ENCODE measurements around the gene PFDN2.
A peak's percentile ranks its signal among the peaks of the same experiment; 100 is the strongest.

PFDN2 gene, protein sequence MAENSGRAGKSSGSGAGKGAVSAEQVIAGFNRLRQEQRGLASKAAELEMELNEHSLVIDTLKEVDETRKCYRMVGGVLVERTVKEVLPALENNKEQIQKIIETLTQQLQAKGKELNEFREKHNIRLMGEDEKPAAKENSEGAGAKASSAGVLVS

DNA sequence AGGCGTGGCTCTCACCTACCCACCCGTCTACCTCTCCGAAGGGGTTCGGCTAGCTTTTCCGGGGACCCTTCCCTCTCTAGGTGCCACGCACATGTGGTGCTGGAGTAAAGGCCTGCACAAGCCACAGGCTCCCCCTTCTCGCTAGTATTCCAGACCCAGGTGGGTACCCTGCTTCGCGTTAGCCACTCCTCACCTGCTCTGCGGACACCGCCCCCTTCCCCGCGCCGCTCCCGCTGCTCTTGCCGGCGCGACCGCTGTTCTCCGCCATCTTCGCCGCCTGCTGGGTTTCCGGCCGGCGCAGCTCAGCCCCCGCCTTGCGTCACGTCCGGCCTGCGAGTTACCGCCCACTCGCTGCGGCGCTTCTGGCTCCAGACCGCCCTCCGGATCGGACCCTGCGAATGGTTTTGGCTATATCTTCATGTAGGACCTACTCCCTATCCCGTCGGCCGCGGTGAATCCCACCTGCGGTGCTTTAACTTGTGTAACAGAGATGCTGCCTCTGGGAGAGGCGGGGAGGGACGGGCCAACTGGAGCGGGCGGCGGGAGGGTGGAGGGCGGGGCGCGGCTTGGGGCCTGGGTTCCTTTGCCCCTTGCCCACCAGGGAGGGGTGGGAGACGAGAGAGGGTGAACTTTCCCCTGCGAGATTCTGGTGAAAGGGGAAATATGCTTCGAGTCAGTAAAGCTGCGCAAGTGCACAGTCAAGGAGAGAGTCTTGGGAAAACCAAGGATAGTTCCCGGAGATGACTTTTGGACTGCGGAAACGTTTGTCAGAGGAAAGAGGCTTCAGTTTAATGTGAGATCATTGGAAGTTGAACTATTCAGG, at the start of gene PFDN2, which contains the start of gene NIT1:
TSS of gene PFDN2 (minus strand) at position 279 of the 823 bp plus-strand sequence. CDS start at position 268, 11 bp downstream.
TSS of gene NIT1 (plus strand) at position 347 of the 823 bp plus-strand sequence. CDS start at position 419, 72 bp downstream.
- DNase-seq (ENCODE audit: low spot score), result peak; percentile 84

DNA sequence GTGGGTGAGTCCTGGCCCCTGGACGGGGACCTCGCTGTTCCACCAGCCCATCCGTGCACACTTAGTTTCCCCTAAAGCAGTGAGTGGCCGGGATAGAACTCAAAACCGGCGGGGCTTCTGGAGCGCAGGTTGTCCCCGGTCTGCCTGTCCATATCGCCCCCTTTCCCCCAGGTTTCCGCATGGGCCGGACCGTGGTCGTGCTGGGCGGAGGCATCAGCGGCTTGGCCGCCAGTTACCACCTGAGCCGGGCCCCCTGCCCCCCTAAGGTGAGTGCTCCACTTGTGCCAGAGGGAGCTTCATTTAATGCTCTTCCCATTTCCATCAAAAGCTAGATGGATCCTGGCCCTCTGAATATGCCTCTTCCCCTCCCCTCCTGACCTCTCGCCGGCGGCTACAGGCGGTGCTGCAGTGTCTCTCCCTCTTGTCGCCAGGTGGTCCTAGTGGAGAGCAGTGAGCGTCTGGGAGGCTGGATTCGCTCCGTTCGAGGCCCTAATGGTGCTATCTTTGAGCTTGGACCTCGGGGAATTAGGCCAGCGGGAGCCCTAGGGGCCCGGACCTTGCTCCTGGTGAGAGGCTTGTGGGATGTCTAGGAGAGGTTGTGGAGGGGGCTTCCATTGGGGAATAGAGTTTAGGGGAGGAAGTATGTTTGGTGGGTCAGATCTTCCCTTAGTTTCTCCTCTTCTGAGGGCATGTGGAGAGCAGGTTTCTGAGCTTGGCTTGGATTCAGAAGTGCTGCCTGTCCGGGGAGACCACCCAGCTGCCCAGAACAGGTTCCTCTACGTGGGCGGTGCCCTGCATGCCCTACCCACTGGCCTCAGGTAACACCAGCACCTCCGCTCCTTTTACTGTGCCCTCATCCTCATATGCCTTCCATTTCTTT, 49.1 kb upstream of the PFDN2 start:
- DNase-seq (ENCODE audit: low spot score), result peak; percentile 48

DNA sequence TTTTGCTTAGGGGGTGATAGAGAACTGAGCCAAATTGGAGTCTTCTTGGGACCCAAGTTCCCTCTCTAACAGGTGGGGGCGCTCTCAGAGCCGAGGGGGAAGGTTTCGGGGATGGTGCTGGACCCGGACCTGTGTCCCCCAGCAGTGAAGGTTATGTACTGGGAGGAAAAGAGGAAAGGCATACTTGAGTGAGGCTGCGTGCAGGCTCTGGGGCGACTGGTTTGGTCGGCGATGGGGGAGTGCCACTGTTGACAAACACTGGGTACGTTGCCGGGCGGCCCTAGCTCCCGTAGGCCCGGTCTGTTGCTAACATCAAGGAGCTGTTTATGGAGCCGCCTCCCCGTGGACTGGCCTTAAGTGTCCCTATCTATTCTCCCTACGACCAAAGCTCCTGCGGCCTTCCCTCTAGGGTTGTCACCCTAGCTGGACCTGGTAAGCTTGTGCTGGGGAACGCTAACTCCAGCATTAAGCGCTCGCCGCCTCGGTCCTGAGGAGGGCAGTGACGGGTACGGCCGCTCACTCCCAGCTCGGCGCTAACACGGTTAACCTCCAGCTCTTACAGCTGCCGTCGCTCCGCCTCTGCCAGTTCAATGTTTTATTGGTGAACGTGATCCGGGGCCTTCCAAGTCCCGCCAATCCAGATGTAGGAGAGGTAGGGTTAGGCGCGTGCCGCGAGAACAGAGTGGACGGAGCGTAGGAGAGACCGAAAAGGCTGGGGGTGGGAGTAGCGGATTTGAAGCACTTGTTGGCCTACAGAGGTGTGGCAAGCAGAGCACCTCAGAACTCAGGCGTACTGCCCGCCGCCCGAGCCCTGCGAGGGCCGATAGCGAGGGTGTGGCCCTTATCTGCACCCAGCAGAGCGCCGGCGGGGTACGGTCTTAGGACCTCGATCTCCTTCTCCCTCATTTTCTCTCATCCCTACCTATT, 48.2 kb upstream of the PFDN2 start, which contains the start of gene PPOX:
TSS of gene PPOX (plus strand) at position 685 of the 927 bp plus-strand sequence. CDS start 422 bp downstream, outside the sequence.
- peak; percentile 98 for DNase-seq (ENCODE audit: low spot score)

DNA sequence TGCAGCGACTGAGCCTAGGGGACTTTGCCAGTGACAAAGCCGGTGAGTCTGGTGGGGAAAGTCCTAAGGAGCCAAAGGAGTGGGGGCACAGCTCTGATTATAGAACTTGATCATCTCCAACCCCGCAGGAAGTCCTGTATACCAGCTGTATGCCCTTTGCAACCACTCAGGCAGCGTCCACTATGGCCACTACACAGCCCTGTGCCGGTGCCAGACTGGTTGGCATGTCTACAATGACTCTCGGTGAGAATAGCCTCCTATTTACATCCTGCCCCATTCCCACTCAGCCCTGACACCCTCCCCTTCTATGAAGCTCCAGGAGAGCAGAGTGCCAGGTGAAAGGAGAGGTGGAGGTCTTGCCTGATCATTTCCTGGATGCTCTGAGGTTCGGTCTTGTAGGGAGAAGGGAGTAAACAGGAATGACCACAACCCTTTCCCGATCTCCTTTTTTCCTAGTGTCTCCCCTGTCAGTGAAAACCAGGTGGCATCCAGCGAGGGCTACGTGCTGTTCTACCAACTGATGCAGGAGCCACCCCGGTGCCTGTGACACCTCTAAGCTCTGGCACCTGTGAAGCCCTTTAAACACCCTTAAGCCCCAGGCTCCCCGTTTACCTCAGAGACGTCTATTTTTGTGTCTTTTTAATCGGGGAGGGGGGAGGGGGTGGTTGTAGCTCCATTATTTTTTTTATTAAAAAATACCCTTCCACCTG, 47.2 kb upstream of the PFDN2 start:
- DNase-seq (ENCODE audit: low spot score), result no peak

DNA sequence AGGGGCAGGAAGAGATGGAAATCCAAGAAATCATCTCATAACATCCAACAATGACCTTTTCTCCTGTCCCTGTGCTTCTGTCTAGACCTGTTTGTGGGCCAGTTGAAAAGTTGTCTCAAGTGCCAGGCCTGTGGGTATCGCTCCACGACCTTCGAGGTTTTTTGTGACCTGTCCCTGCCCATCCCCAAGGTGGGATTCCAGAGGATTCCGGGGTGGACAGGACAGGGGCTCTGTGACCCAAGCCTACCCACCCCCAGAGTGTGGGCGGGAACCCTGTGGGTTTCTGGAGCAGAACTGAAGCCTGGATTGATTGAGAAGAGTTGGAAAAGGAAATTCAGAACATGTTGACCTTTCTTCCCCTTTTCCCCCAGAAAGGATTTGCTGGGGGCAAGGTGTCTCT, 46.0 kb upstream of the PFDN2 start:
- DNase-seq (ENCODE audit: low spot score), result no peak

DNA sequence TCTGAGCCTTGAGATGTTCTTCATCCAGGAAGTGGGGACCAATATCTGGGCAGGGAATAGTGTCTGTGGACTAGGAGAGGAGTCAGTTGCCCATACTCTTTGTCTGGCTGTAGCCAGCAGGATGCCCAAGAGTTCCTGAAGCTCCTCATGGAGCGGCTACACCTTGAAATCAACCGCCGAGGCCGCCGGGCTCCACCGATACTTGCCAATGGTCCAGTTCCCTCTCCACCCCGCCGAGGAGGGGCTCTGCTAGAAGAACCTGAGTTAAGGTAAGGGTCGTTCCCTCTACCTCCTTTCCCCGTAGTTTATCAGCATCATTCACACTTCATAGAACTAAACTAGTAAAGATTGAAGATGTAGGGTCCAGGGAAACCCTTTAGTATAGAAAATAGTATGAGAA, 45.0 kb upstream of the PFDN2 start:
- DNase-seq (ENCODE audit: low spot score), result no peak

DNA sequence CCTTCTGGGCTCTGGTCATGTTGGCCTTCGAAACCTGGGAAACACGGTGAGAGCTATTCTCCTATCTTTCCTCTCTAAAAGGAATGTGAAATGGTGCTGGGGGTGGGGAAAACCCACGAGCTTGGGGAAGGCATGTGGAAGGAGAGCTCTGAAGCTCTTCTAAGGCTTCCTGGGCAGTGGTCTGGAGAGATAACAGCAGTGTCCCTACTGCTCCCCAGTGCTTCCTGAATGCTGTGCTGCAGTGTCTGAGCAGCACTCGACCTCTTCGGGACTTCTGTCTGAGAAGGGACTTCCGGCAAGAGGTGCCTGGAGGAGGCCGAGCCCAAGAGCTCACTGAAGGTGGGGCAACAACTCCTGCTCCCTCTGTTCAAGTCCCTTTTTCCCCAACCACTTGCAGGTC, 44.2 kb upstream of the PFDN2 start:
- DNase-seq (ENCODE audit: low spot score), result no peak

DNA sequence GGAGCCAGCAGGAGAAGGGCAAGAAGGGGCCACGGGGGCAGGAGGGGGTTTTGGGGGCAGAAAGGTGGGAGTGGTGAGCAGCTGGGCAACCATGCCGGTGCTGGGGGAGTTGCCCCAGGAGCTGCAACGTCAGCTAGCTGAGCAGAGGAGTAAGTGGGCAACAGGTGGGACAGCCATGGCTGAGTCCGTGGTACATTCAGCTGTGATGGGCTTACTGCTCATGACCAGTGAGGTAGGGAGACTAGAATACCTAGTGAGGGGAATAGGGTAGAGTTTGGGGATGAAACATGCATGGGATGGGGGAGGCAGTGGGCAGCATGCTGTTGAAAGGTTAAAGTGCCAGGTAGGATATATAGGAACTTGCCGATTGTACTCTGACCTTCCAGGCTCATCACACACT, 43.8 kb upstream of the PFDN2 start:
- no peak for DNase-seq (ENCODE audit: low spot score)

DNA sequence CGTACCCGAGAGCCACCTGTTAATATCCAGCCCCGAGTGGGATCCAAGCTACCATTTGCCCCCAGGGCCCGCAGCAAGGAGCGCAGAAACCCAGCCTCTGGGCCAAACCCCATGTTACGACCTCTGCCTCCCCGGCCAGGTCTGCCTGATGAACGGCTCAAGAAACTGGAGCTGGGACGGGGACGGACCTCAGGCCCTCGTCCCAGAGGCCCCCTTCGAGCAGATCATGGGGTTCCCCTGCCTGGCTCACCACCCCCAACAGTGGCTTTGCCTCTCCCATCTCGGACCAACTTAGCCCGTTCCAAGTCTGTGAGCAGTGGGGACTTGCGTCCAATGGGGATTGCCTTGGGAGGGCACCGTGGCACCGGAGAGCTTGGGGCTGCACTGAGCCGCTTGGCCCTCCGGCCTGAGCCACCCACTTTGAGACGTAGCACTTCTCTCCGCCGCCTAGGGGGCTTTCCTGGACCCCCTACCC, 42.9 kb upstream of the PFDN2 start:
- no peak for DNase-seq (ENCODE audit: low spot score)

DNA sequence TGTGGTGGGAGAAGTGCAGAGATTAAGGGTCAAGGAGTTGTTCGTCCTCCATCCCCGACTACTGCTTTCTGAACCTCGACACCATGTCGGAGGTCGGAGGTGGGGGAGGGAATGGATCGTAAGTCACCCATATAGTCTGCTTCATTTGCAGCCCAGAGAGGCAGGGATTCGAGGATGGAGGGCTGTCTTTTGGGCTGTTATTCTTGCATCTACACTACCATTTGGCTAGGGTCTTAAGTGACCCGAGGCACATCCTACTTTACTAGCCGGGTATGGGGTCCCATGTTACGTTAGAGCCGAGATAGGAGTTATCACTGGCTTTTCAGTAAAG, 42.0 kb upstream of the PFDN2 start:
- DNase-seq (ENCODE audit: low spot score), result no peak

DNA sequence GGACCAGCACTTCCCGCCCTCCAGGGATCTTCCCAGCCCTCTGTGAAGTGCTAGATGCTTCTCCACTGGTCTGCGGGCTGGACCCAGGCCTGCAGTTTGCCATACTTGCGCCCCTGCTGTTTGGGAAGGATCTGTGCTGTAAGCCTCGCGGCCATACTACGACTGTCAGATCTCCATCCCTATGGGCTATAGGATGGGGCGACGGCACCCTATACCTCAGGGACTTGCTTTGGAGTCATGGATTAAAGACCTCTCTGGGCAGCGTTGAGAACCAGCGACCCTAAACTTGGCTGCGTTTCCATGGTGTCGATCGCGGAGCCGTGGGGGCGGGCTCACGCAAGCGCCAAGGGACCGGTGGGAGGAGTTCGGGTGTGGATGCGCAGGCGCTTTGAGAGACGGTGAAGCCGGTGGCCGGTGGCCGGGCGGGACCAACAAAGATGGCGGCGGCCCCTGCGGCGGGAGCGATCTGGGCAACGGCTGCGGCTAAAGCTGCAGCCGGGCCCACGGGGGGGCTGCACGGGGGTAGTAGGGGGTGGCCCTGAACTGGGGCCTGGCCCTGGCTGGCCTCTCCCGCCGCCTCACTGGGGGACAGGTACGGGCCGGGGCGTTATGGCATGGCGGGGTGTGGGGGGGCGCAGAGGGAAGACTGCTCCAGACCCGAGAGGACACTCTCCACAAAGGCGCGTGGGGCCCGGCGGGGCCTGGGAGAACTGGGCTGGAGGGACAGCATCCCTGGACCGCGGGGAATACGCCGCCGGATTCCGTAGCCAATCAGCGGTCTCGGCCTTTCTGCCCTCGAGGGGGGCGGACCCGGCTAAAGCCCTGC, 41.5 kb upstream of the PFDN2 start, which contains the start of gene USP21:
TSS of gene USP21 (plus strand) at position 414 of the 826 bp plus-strand sequence. CDS start 1,141 bp downstream, outside the sequence.
- peak; percentile 84 for DNase-seq (ENCODE audit: low spot score)

DNA sequence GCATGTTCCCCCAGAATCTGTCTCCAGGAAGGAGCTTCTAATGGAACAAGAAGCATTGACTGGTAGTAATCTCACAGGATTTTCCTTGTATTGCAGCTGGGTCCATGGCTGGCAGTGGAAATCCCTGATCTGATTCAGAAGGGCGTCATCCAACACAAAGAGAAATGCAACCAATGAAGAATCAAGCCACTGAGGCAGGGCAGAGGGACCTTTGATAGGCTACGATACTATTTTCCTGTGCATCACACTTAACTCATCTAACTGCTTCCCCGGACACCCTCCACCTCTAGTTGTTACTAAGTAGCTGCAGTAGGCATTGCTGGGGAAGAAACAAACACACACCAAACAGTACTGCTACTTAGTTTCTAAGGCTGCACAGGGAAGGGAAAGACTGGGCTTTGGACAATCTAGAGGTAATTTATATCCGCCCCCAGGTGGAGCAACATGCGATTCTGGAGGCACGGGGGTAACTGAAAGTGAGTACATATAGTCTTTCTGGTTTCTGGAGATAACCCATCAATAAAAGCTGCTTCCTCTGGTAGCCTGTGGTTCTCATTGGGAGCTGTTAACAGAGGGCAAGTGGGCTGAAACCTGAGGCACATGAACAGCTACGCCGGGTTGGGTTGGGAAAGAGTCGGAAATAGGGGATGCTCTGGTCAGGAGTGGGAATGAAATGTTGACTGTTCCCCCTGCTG, 40.6 kb upstream of the PFDN2 start:
- no peak for DNase-seq (ENCODE audit: low spot score)

DNA sequence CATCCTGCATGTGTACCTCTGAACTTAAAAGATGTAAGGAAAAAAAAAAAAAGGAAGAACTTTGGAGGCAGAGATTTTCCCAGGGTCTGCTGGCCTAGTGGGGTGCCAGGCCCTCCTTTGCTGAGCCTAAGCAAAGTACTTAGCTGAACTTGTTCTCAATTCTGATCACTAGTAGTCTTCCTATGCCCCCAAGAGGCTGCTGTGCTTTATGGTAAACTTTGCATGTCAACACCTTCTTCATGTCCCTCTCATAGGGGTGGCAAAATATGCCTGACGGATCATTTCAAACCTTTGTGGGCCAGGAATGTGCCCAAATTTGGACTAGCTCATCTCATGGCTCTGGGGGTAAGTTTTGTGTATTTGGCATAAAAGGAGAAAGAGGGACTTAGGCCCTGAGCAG, 40.0 kb upstream of the PFDN2 start:
- no peak for DNase-seq (ENCODE audit: low spot score)

DNA sequence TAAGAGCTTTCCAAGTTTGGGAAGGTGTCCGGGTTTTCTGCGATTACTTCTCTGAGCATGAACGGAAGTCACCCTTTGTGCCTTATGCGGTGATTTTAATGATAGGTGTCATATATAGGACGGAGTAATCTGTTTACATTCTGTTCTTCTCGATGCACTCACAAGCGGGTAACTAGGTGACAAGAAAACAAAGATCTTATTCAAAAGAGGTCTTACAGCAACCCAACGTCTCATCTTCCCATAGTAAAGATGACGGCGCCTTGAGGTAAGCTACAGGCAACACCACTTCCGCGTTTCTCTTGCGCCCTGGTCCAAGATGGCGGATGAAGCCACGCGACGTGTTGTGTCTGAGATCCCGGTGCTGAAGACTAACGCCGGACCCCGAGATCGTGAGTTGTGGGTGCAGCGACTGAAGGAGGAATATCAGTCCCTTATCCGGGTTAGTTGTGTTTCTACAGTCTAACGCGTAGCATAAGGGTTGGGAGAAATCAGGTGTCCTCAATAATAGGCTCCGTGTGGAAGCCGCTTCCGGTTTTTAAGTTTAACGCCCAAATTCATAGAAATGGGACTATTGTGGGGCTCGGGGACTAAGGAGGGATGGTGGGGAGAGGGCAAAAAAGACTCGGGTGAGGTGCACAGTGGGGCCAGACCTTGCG, 36.0 kb upstream of the PFDN2 start, which contains the start of gene UFC1:
TSS of gene UFC1 (plus strand) at position 297 of the 656 bp plus-strand sequence. CDS start at position 317, 20 bp downstream.
- DNase-seq (ENCODE audit: low spot score), result peak; percentile 95

DNA sequence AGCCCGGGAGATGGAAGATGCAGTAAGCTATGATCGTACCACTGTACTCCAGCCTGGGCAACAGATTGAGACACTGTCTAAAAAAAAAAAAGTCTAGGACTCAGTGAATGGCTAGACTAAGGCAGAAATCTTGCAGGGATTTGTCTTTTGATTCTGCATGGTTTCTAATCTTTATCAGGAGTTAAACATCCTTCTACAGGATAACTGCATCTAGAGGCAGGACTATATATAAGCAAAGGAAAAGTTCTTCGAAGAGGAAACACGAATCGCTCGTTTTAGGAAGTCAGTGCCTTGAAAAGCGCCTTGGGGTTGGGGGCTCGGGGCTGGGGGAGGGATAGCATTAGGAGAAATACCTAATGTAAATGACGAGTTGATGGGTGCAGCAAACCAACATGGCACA, 35.3 kb upstream of the PFDN2 start:
- DNase-seq (ENCODE audit: low spot score), result no peak

DNA sequence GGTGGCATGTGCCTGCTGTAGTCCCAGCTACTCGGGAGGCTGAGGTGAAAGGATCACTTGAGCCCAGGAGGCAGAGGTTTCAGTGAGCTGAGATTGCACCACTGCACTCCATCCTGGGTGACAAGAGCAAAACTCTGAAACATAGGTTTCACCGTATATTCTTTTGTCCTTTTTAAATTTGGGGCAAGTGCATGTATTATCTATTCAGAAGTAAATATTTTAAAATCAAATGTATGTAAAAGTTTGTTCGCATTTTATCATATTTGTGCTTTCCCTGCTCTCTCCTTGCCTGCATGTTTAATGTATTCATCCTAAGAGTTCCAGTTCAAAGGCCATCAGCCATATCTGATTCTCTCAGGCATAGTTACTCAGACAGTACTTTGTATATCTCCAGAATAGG, 28.0 kb upstream of the PFDN2 start:
- DNase-seq (ENCODE audit: low spot score), result no peak

DNA sequence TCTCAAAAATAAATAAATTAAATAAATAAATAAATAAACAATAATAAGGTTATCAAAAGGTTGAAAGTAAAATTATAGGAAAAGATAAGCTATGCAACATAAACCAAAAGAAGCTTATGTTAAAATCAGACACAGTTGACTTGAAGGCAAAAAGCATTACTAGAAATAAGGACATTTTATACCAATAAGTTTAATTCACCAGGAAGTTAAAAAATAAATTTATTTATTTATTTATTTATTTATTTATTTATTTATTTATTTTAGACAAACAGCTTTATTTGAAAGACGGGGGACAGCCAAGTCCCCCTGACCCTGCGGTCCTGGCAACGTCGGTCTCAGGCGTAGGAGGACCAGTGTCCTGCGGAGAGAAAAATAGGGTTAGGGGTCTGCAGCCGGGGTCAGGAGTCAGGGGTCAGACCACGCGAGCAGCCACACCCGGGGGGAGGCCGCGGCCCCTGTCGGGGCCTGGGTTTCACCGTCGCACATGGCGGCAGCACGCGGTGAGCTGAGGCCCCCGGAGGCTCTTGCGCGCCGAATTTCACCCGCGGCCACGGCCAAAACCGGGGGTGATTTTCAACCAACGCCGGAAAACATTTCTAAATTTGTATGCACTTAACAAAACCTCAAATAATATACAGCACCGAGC, 23.0 kb upstream of the PFDN2 start:
- no peak for DNase-seq (ENCODE audit: low spot score)

DNA sequence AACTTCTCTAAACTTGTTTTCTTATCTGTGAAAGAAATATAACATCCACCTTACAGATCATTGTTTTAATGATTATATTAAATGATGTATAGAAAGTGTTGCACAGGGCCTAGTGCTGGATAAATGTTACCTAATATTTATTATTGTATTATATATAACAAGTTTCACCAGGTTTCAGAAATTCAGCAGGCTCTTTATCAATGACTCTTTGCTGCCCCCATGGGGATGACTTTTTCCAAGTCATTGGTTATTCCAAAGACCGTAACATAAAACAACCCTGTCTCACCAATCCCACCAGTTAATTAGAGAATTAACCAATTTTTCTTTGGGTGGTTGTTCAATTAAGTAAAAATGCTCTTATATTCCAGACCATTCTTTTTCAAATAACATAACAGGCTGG, 21.9 kb upstream of the PFDN2 start:
- DNase-seq (ENCODE audit: low spot score), result peak; percentile 32

Measured in SW480 (cell line).